Naive thymus-derived CD8-positive, alpha-beta T cell (primary cell): ENCODE measurements around the gene PGBD1. TPM values are rescaled to one million over a fixed set of nuclear protein-coding genes. Genes with fewer than 3 reads are reported as not detected.

Experiments
- polyA plus RNA-seq, 3 donors: library from polyadenylated mRNA; unstranded; fragments of 300-500 nt; fragmentation: Illumina TruSeq; gene quantifications; one replicate each; pipeline ENCODE4 v1.2.3, GENCODE V29; 2021
- total RNA-seq, 8 experiments: library from RNA in 2 of 8; stranded (reverse) in 2 of 8; gene quantifications; one replicate each; pipeline ENCODE4 v1.2.3 and lab custom pipeline; 2021 to 2026

The PGBD1 gene
- total and polyA plus RNA-seq, 5 experiments from 2014 or later = 0.45 to 2.5 (median 1.2) TPM

Other genes starting within 250 kb of the PGBD1 start
- gene ZNF165, start 201.0 kb upstream of the PGBD1 start, total RNA-seq = 1 to 10 TPM in 1 of 2 experiments, under 1 TPM in 1; 0.83 to 1.0 TPM
- 1 to 10 TPM in 1 of 3 donors, under 1 TPM in 2; 0.44 to 1.3 (median 0.90) TPM for gene ZNF165, start 201.0 kb upstream of the PGBD1 start, polyA plus RNA-seq
- gene ZSCAN16, start 157.0 kb upstream of the PGBD1 start, total RNA-seq = 10 to 100 TPM; 13.9 TPM
- 10 to 100 TPM in 2 of 3 donors, 1 to 10 TPM in 1; 6.0 to 13.2 (median 11.5) TPM for gene ZSCAN16, start 157.0 kb upstream of the PGBD1 start, polyA plus RNA-seq
- gene ZKSCAN8, start 139.7 kb upstream of the PGBD1 start, total RNA-seq = 10 to 100 TPM; 41.2 to 45.0 TPM
- 1 to 10 TPM in 2 of 3 donors, under 1 TPM in 1; 0.19 to 2.6 (median 1.1) TPM for gene ZKSCAN8, start 139.7 kb upstream of the PGBD1 start, polyA plus RNA-seq
- 1 to 10 TPM; 3.4 to 4.8 TPM for gene ZSCAN9, start 56.3 kb upstream of the PGBD1 start, total RNA-seq
- 1 to 10 TPM in 2 of 3 donors, under 1 TPM in 1; 0.86 to 2.6 (median 1.1) TPM for gene ZSCAN9, start 56.3 kb upstream of the PGBD1 start, polyA plus RNA-seq
- gene ZKSCAN4, start 29.3 kb upstream of the PGBD1 start, total RNA-seq = 10 to 100 TPM; 10.5 to 11.4 TPM
- gene ZKSCAN4, start 29.3 kb upstream of the PGBD1 start, polyA plus RNA-seq = 1 to 10 TPM; 3.4 to 7.1 (median 4.1) TPM
- gene NKAPL, start 22.3 kb upstream of the PGBD1 start, total RNA-seq = 1 to 10 TPM; 1.2 to 1.7 TPM
- gene NKAPL, start 22.3 kb upstream of the PGBD1 start, polyA plus RNA-seq = under 1 TPM in 1 of 3 donors, not detected in 2; 0.26 TPM
- gene ZSCAN26, start 14.4 kb upstream of the PGBD1 start, total RNA-seq = 10 to 100 TPM; 22.0 to 26.8 TPM
- gene ZSCAN26, start 14.4 kb upstream of the PGBD1 start, polyA plus RNA-seq = 10 to 100 TPM; 14.3 to 16.1 (median 14.7) TPM
- 1 to 10 TPM; 1.8 to 2.8 TPM for gene ZSCAN31, start 54.6 kb downstream of the PGBD1 start, total RNA-seq
- 1 to 10 TPM in 1 of 3 donors, under 1 TPM in 2; 0.79 to 1.0 (median 0.98) TPM for gene ZSCAN31, start 54.6 kb downstream of the PGBD1 start, polyA plus RNA-seq
- 10 to 100 TPM in 1 of 2 experiments, 1 to 10 TPM in 1; 8.7 to 11.1 TPM for gene ZKSCAN3, start 68.4 kb downstream of the PGBD1 start, total RNA-seq
- 1 to 10 TPM in 2 of 3 donors, under 1 TPM in 1; 0.81 to 4.0 (median 2.0) TPM for gene ZKSCAN3, start 68.4 kb downstream of the PGBD1 start, polyA plus RNA-seq
- gene ZSCAN12, start 118.2 kb downstream of the PGBD1 start, total RNA-seq = 10 to 100 TPM; 11.4 to 11.5 TPM
- gene ZSCAN12, start 118.2 kb downstream of the PGBD1 start, polyA plus RNA-seq = 1 to 10 TPM; 1.8 to 3.8 (median 3.3) TPM
- 1 to 10 TPM; 2.8 to 3.3 TPM for gene ZSCAN23, start 161.9 kb downstream of the PGBD1 start, total RNA-seq
- gene ZSCAN23, start 161.9 kb downstream of the PGBD1 start, polyA plus RNA-seq = 1 to 10 TPM in 2 of 3 donors, under 1 TPM in 1; 0.76 to 1.7 (median 1.1) TPM
- not detected for gene GPX6, start 234.2 kb downstream of the PGBD1 start, total RNA-seq
- not detected for gene GPX6, start 234.2 kb downstream of the PGBD1 start, polyA plus RNA-seq
- not detected for gene GPX5, start 244.3 kb downstream of the PGBD1 start, total RNA-seq
- not detected for gene GPX5, start 244.3 kb downstream of the PGBD1 start, polyA plus RNA-seq